Gastrocnemius medialis (tissue), 4 donors: Measurements from ENCODE around the gene SMC1B. TPM values are rescaled to one million over a fixed set of nuclear protein-coding genes. Genes with fewer than 3 reads are reported as not detected.
A peak's percentile ranks its signal among the peaks of the same experiment; 100 is the strongest.

Experiments
- ATAC-seq, 2 donors: fragments of 150-250 bp; one replicate each; pipeline ENCODE4 v1.9.1; 2016
- DNase-seq, 2 donors: peaks; one replicate each; pipeline ENCODE4 v3.0.0-alpha.2; 2019
- H3K27ac ChIP-seq, 4 donors: fragments of 200-600 bp; sonication (generic); 1 replicate in 1 of 4; 2 replicates in 3 of 4; pipeline ENCODE4 v1.5.1; 2016 to 2018; ENCODE audit warnings: mild to moderate bottlenecking in 2 of 4, moderate library complexity in 1 of 4
- H3K27me3 ChIP-seq, 3 donors: fragments of 200-600 bp; sonication (generic) in 2 of 3; 1 replicate in 1 of 3; 2 replicates in 2 of 3; pipeline versions ENCODE4 v1.5.1 to v1.6.0; 2016 to 2019; ENCODE audit warnings: mild to moderate bottlenecking in 1 of 3, moderate library complexity in 1 of 3
- H3K36me3 ChIP-seq, 2 donors: fragments of 200-600 bp; sonication (generic) in 1 of 2; one replicate each; pipeline ENCODE4 v1.5.1; 2017 to 2018
- H3K4me1 ChIP-seq, 2 donors: fragments of 200-600 bp; sonication (generic) in 1 of 2; one replicate each; pipeline ENCODE4 v1.5.1; 2016 to 2017; ENCODE audit warnings: mild to moderate bottlenecking in 2 of 2
- H3K4me3 ChIP-seq, 4 donors: fragments of 200-600 bp; sonication (generic) in 3 of 4; 1 replicate in 1 of 4; 2 replicates in 3 of 4; pipeline ENCODE4 v1.5.1; 2016 to 2019; ENCODE audit warnings: mild to moderate bottlenecking in 2 of 4
- H3K9me3 ChIP-seq, 3 donors: fragments of 200-600 bp; sonication (generic) in 2 of 3; 1 replicate in 1 of 3; 2 replicates in 2 of 3; pipeline ENCODE4 v1.5.1; 2016 to 2019
- POLR2A ChIP-seq, 2 donors: fragments of 450-650 bp; IDR thresholded peaks; one replicate each; pipeline ENCODE4 v1.6.1; 2017; ENCODE audit warnings: antibody characterized with exemption in 2 of 2, mild to moderate bottlenecking in 2 of 2, moderate library complexity in 2 of 2
- in situ Hi-C, 4 donors: fragments of 200-750 bp; cut with MboI; loops; one replicate each; pipeline versions ENCODE4 v1.15.0 to v1.8.0; 2017; ENCODE audit warnings: low sequenced_read_pairs in 4 of 4
- intact Hi-C: fragments of 100-400 bp; cut with DNase I; formaldehyde crosslinking; loops from one replicate; pipeline ENCODE4 v1.15.1; 2023; ENCODE audit warnings: low total_unique reads
- total RNA-seq, 4 donors: library from RNA; depleted of rRNA; stranded (reverse); fragments of >200 nt; gene quantifications; one replicate each; pipeline versions ENCODE4 v1.1.0 to v1.2.3, GENCODE V29; 2016
- TF ChIP-seq, protein P1 (sequence below), 5 experiments: fragments of 450-650 bp in 3 of 5; fragments of 200-600 bp in 2 of 5; sonication (generic) in 2 of 5; IDR thresholded peaks in 4 of 5; conservative IDR thresholded peaks in 1 of 5; 1 replicate in 4 of 5; 2 replicates in 1 of 5; pipeline ENCODE4 v1.5.1; 2016 to 2019; ENCODE audit warnings: antibody characterized with exemption in 5 of 5, mild to moderate bottlenecking in 3 of 5, moderate library complexity in 3 of 5

The SMC1B gene
- total RNA-seq, 4 donors from 2014 or later = not detected

DNA sequence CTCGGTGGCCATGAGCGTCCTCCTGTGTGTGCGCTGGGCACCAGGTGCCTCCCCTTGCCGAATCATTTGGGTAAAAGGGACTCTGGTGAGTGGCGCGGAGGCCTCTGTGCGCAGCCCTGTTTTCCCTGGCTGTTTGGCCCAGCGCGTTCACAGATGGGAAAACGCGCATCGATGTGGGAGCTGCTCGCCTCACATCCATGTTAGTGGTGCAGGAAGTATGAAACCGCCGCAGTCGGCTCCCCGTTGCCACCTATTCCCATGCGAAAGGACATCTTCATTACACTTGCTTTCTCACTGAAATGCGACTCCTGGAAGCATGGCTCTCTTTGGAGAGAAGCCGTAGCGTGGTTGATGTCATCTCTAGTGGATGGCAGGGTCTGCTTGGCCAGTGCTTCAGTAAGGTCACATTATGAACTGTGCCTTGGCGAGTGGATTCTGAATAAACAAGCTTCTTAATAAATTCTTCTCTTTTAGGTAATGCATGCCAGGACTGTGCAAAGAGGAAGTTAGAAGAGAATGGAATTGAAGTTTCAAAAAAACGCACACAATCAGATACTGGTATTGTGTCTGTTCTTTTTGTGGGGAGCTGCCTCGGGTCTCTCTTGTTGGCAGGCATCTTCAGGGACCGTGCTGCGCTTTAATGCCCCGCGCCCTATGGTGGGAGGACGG is 77.4 kb downstream of the SMC1B start:
- no peak overlapping the region for H3K4me3 ChIP-seq
- H3K36me3 ChIP-seq = peaks cover 0 to 20% of the 10 kb centered on the region in 2 donors
- H3K27ac ChIP-seq = peak overlapping the region; percentile 88 to 91 (median 90)
- intact Hi-C loops = loop anchor here (2.0 kb wide), 2 partner anchors 45 to 65 kb away; no protein-coding TSS in a partner anchor
- DNase-seq = no peak
- no peaks in the 10 kb centered on the region for H3K9me3 ChIP-seq
- H3K4me1 ChIP-seq = peaks cover 63 to 70% of the 10 kb centered on the region in 2 donors
- TF ChIP-seq, protein P1, sequence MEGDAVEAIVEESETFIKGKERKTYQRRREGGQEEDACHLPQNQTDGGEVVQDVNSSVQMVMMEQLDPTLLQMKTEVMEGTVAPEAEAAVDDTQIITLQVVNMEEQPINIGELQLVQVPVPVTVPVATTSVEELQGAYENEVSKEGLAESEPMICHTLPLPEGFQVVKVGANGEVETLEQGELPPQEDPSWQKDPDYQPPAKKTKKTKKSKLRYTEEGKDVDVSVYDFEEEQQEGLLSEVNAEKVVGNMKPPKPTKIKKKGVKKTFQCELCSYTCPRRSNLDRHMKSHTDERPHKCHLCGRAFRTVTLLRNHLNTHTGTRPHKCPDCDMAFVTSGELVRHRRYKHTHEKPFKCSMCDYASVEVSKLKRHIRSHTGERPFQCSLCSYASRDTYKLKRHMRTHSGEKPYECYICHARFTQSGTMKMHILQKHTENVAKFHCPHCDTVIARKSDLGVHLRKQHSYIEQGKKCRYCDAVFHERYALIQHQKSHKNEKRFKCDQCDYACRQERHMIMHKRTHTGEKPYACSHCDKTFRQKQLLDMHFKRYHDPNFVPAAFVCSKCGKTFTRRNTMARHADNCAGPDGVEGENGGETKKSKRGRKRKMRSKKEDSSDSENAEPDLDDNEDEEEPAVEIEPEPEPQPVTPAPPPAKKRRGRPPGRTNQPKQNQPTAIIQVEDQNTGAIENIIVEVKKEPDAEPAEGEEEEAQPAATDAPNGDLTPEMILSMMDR (IDR thresholded peaks at IDR 0.05 in 4 of 5, conservative IDR thresholded peaks at IDR 0.05 in 1 of 5) = no peak
- no peak for TF ChIP-seq POLR2A (IDR thresholded peaks at IDR 0.05)
- in situ Hi-C loops = no loop called here
- no peak for ATAC-seq
- H3K27me3 ChIP-seq = no peaks in the 10 kb centered on the region

DNA sequence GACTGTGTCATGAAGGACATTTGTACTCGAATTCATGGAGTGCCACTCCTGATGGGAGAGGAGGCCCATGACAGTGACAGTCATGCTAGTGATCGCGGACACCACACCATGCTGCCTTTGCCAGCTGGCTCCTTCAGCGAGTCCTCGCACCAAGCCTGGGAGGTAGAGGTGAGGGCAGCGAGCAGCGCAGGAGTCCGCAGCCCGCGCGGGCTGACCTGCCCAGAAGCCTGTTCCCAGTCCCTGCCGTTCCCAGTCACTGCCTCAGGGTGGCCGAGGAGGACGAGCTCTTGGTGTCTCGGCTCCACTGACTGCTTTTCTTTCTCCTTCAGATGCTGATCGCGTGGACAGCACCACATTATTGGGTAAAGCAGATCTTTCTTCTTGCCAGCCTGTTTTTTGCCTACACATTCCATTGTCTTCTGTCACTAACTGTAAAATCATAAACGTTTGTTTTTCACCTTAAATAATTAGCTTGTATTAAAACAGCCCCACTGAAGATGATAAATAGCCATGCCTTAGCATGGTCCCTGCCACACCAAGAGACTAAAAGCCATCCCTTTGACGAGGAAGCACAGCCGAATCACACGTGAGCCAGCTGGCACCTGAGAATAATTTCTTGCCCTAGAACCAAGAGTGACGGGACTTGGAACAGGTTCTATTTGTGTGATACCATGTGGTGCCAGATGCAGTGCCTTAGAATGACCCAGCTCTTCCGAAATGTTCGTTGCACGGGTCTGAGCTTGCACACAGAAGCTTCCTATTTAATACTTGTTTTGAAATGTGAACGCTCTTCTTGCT is 78.2 kb downstream of the SMC1B start:
- Histone ChIP-seq H3K27me3 (no peaks in the 10 kb centered on the region), H3K9me3 (no peaks in the 10 kb centered on the region), H3K4me3 (no peak overlapping the region), H3K27ac (peak overlapping the region; percentile 88 to 91 (median 90)), H3K4me1 (peaks cover 68 to 71% of the 10 kb centered on the region in 2 donors), H3K36me3 (peaks cover 0 to 20% of the 10 kb centered on the region in 2 donors)
- intact Hi-C loops (loop anchor here (2.0 kb wide), 1 partner anchor 44 kb away; no protein-coding TSS in a partner anchor), in situ Hi-C loops (no loop called here)
- peak; percentile 64 to 68 for ATAC-seq
- TF ChIP-seq, protein P1 (IDR thresholded peaks at IDR 0.05 in 4 of 5, conservative IDR thresholded peaks at IDR 0.05 in 1 of 5) = peak; percentile 49 to 67 (median 54)
- peak; percentile 24 to 42 for TF ChIP-seq POLR2A (IDR thresholded peaks at IDR 0.05)
- peak; percentile 64 to 95 for DNase-seq

DNA sequence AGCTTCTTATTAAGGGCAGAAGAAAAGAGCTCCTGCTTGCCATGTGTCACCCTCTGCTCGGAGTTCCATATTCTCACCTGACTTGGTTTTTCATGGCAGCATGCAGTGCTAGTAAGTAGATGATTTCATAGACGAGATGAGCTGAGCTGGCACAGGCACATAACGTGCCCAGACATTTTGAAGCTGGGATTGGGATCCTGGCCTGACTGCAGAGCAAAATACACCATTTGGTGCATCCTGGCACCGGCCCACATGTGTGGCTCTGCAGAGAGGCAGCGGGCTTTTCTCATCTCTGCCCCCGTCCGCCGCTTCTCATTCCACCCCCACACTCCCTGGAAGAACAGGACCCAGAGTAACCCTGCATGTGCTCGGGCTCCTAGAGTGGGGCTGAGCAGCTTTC is 78.9 kb downstream of the SMC1B start:
- peak; percentile 11 to 19 for ATAC-seq
- H3K4me1 ChIP-seq = peaks cover 71 to 78% of the 10 kb centered on the region in 2 donors
- peak overlapping the region; percentile 88 to 91 (median 90) for H3K27ac ChIP-seq

DNA sequence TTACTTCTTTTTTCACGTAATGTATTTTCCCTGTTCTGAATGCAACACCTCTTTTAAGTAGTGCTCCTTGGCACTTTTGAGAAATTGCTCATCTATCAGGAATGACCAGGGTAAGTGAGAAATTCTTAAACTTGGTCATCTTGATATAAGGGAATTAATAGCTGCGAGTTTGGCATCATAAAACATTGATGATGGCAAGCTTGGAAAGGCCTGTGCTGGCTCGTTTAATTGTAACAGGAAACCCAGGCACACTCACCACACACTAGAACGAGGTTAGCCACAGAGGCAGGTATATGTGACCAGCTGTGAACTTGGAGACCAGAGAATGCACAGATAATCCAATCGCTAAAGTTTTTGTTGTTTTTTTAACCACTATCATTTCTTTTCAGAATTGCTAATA is 79.3 kb downstream of the SMC1B start:
- ATAC-seq = peak; percentile 19 to 22
- Histone ChIP-seq H3K4me1 (peaks cover 71 to 80% of the 10 kb centered on the region in 2 donors), H3K9me3 (no peaks in the 10 kb centered on the region), H3K4me3 (no peak overlapping the region), H3K27ac (peak overlapping the region; percentile 88 to 91 (median 90)), H3K36me3 (peaks cover 0 to 14% of the 10 kb centered on the region in 2 donors), H3K27me3 (no peaks in the 10 kb centered on the region)
- DNase-seq = peak; percentile 36 to 48
- intact Hi-C loops = loop anchor here (2.0 kb wide), 1 partner anchor 43 kb away; no protein-coding TSS in a partner anchor
- in situ Hi-C loops = no loop called here
- no peak for TF ChIP-seq POLR2A (IDR thresholded peaks at IDR 0.05)
- TF ChIP-seq, protein P1 (IDR thresholded peaks at IDR 0.05 in 4 of 5, conservative IDR thresholded peaks at IDR 0.05 in 1 of 5) = no peak

More for the DNA sequence above, 78.9 kb downstream of the SMC1B start:
- intact Hi-C loops = loop anchor here (2.0 kb wide), 1 partner anchor 44 kb away; no protein-coding TSS in a partner anchor
- Histone ChIP-seq H3K27me3 (no peaks in the 10 kb centered on the region), H3K4me3 (no peak overlapping the region), H3K9me3 (no peaks in the 10 kb centered on the region), H3K36me3 (peaks cover 0 to 14% of the 10 kb centered on the region in 2 donors)
- TF ChIP-seq POLR2A (IDR thresholded peaks at IDR 0.05) = no peak
- TF ChIP-seq, protein P1 (IDR thresholded peaks at IDR 0.05 in 4 of 5, conservative IDR thresholded peaks at IDR 0.05 in 1 of 5) = no peak
- no peak for DNase-seq
- in situ Hi-C loops = no loop called here
